Nephron progenitor cell (in vitro differentiated cells): Measurements from ENCODE around the gene TMEM145.
"Not testable (repeated sequence)": the region's sequence is repeated elsewhere in the genome, so short reads cannot be mapped to it uniquely, and the experiment has no call there.

Experiments
- DNase-seq: peaks from one replicate; pipeline ENCODE4 v3.0.0; 2021
- H3K27ac Mint-ChIP-seq: 2 replicates; pipeline ENCODE4 v1.8.0; 2021; ENCODE audit warnings: mild to moderate bottlenecking, moderate library complexity, mixed read lengths
- H3K27me3 Mint-ChIP-seq: 2 replicates; pipeline ENCODE4 v1.8.0; 2021; ENCODE audit warnings: mild to moderate bottlenecking, low read depth, mixed read lengths; ENCODE audit not compliant: poor library complexity
- H3K36me3 Mint-ChIP-seq: 2 replicates; pipeline ENCODE4 v1.8.0; 2021; ENCODE audit warnings: low read depth, mixed read lengths
- H3K4me1 Mint-ChIP-seq: 2 replicates; pipeline ENCODE4 v1.8.0; 2021; ENCODE audit warnings: mixed read lengths
- H3K4me3 Mint-ChIP-seq: 2 replicates; pipeline ENCODE4 v1.8.0; 2021; ENCODE audit warnings: mild to moderate bottlenecking, moderate library complexity, mixed read lengths
- H3K9me3 Mint-ChIP-seq: 2 replicates; pipeline ENCODE4 v1.8.0; 2021; ENCODE audit warnings: mild to moderate bottlenecking, moderate library complexity, mixed read lengths
- CTCF ChIP-seq: fragments of 200-600 bp; sonication (generic); IDR thresholded peaks from 2 replicates; pipeline ENCODE4 v1.5.0; 2021; ENCODE audit warnings: antibody characterized with exemption

TMEM145 gene

GRCh38 chr19:42313096-42313839, at the start of gene TMEM145:
Gene TMEM145 (plus strand): TSS chr19:42313309. CDS start chr19:42313377, 68 bp downstream.
- Mint-ChIP-seq H3K4me1 (peaks cover 23% of the 10 kb centered on the region), H3K36me3 (no peaks in the 10 kb centered on the region), H3K9me3 (no peaks in the 10 kb centered on the region), H3K27ac (no peak within 1 kb of the TSS), H3K4me3 (peak within 1 kb of the TSS; percentile 81), H3K27me3 (peaks cover 68% of the 10 kb centered on the region)
- DNase-seq, result peak; percentile 79
- TF ChIP-seq CTCF, result no peak

GRCh38 chr19:42266105-42266504, 47.0 kb upstream of the TMEM145 start:
- not testable (repeated sequence) for H3K36me3 Mint-ChIP-seq, H3K27me3 Mint-ChIP-seq, H3K4me3 Mint-ChIP-seq, H3K27ac Mint-ChIP-seq, H3K9me3 Mint-ChIP-seq, DNase-seq
- H3K4me1 Mint-ChIP-seq, result peaks cover 16% of the 10 kb centered on the region

GRCh38 chr19:42266928-42267603, 46.0 kb upstream of the TMEM145 start:
- peaks cover 16% of the 10 kb centered on the region for H3K4me1 Mint-ChIP-seq
- H3K4me3 Mint-ChIP-seq, H3K27ac Mint-ChIP-seq, H3K27me3 Mint-ChIP-seq, H3K9me3 Mint-ChIP-seq, H3K36me3 Mint-ChIP-seq, DNase-seq: not testable (repeated sequence)

- Mint-ChIP-seq H3K27me3 (peaks cover 3% of the 10 kb centered on the region), H3K4me3 (no peak overlapping the region), H3K36me3 (no peaks in the 10 kb centered on the region), H3K4me1 (peaks cover 16% of the 10 kb centered on the region), H3K9me3 (no peaks in the 10 kb centered on the region), H3K27ac (no peak overlapping the region)
- no peak for DNase-seq
- no peak for TF ChIP-seq CTCF
Observed at GRCh38 chr19:42267644-42268141, 45.4 kb upstream of the TMEM145 start.

GRCh38 chr19:42268142-42268703, 44.9 kb upstream of the TMEM145 start:
- TF ChIP-seq CTCF, result no peak
- Mint-ChIP-seq H3K9me3 (no peaks in the 10 kb centered on the region), H3K4me1 (peaks cover 16% of the 10 kb centered on the region), H3K27me3 (no peaks in the 10 kb centered on the region), H3K36me3 (no peaks in the 10 kb centered on the region), H3K27ac (no peak overlapping the region), H3K4me3 (no peak overlapping the region)
- DNase-seq, result peak; percentile 96

- no peaks in the 10 kb centered on the region for H3K27me3 Mint-ChIP-seq
- no peak for TF ChIP-seq CTCF
Observed at GRCh38 chr19:42268704-42269477, 44.2 kb upstream of the TMEM145 start, which contains the start of gene CIC. Gene CIC (plus strand): TSS chr19:42269252. CDS start chr19:42271784, 2,532 bp downstream.

More at GRCh38 chr19:42268704-42269477, 44.2 kb upstream of the TMEM145 start, which contains the start of gene CIC:
- peak; percentile 99 for DNase-seq
- H3K4me1 Mint-ChIP-seq, result peaks cover 16% of the 10 kb centered on the region
- H3K27ac Mint-ChIP-seq, result peak within 1 kb of the TSS; percentile 73
- no peaks in the 10 kb centered on the region for H3K36me3 Mint-ChIP-seq
- H3K4me3 Mint-ChIP-seq, result no peak within 1 kb of the TSS
- H3K9me3 Mint-ChIP-seq, result no peaks in the 10 kb centered on the region
